Hepatocyte (in vitro differentiated cells): ENCODE results near the gene SKAP2.

Experiments used
- EZH2 ChIP-seq: fragments of 200-600 bp; sonication (generic); IDR thresholded peaks from 2 replicates; pipeline ENCODE4 v1.6.1; 2016; ENCODE audit warnings: antibody characterized with exemption, mild to moderate bottlenecking, borderline replicate concordance
- EZH2phosphoT487 ChIP-seq: fragments of 200-600 bp; sonication (generic); IDR thresholded peaks from one replicate; pipeline ENCODE4 v1.6.1; 2018; ENCODE audit warnings: antibody characterized with exemption, mild to moderate bottlenecking, low read depth, moderate library complexity; ENCODE audit not compliant: unreplicated experiment, severe bottlenecking
- TF ChIP-seq, protein P1 (sequence below): fragments of 200-600 bp; sonication (generic); IDR thresholded peaks from 2 replicates; pipeline ENCODE4 v1.5.1; 2016; ENCODE audit warnings: antibody characterized with exemption, mild to moderate bottlenecking; ENCODE audit not compliant: poor library complexity

DNA sequence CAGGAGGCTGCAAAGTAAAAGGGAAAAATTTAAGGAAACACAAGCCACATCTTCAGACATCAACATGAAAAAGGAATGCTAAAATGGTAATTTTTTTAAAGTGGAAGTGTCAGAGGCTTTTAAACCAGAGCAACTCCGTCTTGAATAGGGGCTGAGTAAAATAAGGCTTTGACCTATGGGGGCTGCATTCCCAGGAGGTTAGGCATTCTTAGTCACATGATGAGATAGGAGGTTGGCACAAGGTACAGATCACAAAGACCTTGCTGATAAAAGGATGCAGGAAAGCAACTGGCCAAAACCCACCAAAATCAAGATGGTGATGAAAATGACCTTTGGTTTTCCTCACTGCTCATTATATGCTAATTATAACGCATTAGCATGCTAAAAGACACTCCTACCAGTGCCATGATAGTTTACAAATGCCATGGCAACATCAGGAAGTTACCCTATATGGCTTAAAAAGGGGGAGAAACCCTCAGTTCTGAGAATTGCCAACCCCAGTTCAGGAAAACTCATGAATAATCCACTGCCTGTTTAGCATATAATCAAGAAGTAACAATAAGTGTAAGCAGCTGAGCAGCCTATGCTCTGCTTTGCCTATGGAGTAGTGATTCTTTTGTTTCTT lies 128.3 kb downstream of the SKAP2 start:
- TF ChIP-seq, protein P1, sequence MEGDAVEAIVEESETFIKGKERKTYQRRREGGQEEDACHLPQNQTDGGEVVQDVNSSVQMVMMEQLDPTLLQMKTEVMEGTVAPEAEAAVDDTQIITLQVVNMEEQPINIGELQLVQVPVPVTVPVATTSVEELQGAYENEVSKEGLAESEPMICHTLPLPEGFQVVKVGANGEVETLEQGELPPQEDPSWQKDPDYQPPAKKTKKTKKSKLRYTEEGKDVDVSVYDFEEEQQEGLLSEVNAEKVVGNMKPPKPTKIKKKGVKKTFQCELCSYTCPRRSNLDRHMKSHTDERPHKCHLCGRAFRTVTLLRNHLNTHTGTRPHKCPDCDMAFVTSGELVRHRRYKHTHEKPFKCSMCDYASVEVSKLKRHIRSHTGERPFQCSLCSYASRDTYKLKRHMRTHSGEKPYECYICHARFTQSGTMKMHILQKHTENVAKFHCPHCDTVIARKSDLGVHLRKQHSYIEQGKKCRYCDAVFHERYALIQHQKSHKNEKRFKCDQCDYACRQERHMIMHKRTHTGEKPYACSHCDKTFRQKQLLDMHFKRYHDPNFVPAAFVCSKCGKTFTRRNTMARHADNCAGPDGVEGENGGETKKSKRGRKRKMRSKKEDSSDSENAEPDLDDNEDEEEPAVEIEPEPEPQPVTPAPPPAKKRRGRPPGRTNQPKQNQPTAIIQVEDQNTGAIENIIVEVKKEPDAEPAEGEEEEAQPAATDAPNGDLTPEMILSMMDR = no peak
- TF ChIP-seq EZH2 (no peak), EZH2phosphoT487 (no peak)
